Measurements from ENCODE around the gene FSHB. TPM values are rescaled to one million over a fixed set of nuclear protein-coding genes. Genes with fewer than 3 reads are reported as not detected.

FSHB gene
- total RNA-seq, 1 experiment from 2014 or later = not detected

GRCh38 chr11:30245621-30246020, 14.8 kb downstream of the FSHB start:
- CTCF ChIA-PET = no interaction called here
- ATAC-seq = no peak
- POLR2A ChIA-PET = no interaction called here
- Mint-ChIP-seq H3K9me3 (no peaks in the 10 kb centered on the region), H3K36me3 (no peaks in the 10 kb centered on the region), H3K4me3 (no peak overlapping the region), H3K27me3 (ENCODE audit: low read depth) (peaks cover 16% of the 10 kb centered on the region), H3K4me1 (no peaks in the 10 kb centered on the region), H3K27ac (no peak overlapping the region)
- TF ChIP-seq TEAD1 (CRISPR knock-in tag; IDR thresholded peaks at IDR 0.05) (no peak), GTF2I (CRISPR knock-in tag; conservative IDR thresholded peaks at IDR 0.05) (no peak), NR3C1 (CRISPR knock-in tag; conservative IDR thresholded peaks at IDR 0.05; ENCODE audit: low read depth) (no peak)
- no peak for DNase-seq (ENCODE audit: low spot score)

GRCh38 chr11:30254307-30255298, 23.8 kb downstream of the FSHB start:
- no peak for DNase-seq (ENCODE audit: low spot score)
- Mint-ChIP-seq H3K27ac (no peak overlapping the region), H3K4me3 (no peak overlapping the region), H3K9me3 (peaks cover 5% of the 10 kb centered on the region; the same call in 1 of the 2 replicates), H3K27me3 (ENCODE audit: low read depth) (peaks cover 14% of the 10 kb centered on the region), H3K4me1 (no peaks in the 10 kb centered on the region), H3K36me3 (no peaks in the 10 kb centered on the region)
- no peak; the same call in 1 of the 2 replicates for ATAC-seq
- ChIA-PET CTCF (interaction anchor here (3.7 kb wide), 1 partner anchor 13 kb away, joined by 17 read pairs; no protein-coding TSS in a partner anchor), POLR2A (no interaction called here)
- TF ChIP-seq ZNF121 (CRISPR knock-in tag; IDR thresholded peaks at IDR 0.05) (no peak), ZBTB21 (CRISPR knock-in tag; IDR thresholded peaks at IDR 0.05; ENCODE audit: borderline replicate concordance) (no peak), JAZF1 (CRISPR knock-in tag; IDR thresholded peaks at IDR 0.05) (no peak), HMGXB4 (CRISPR knock-in tag; IDR thresholded peaks at IDR 0.05) (no peak), E2F1 (CRISPR knock-in tag; IDR thresholded peaks at IDR 0.05) (no peak), TCF7 (CRISPR knock-in tag; IDR thresholded peaks at IDR 0.05; ENCODE audit: low read depth) (no peak), PRRX2 (CRISPR knock-in tag; IDR thresholded peaks at IDR 0.05) (no peak), SOX15 (CRISPR knock-in tag; IDR thresholded peaks at IDR 0.05) (no peak), CTCF (IDR thresholded peaks at IDR 0.05) (no peak), TP53 (CRISPR knock-in tag; IDR thresholded peaks at IDR 0.05) (no peak), IRF2 (CRISPR knock-in tag; IDR thresholded peaks at IDR 0.05; ENCODE audit: borderline replicate concordance, low read depth) (no peak), IRF1 (CRISPR knock-in tag; IDR thresholded peaks at IDR 0.05) (no peak), FOXP4 (CRISPR knock-in tag; IDR thresholded peaks at IDR 0.05) (no peak), CDX4 (CRISPR knock-in tag; IDR thresholded peaks at IDR 0.05; ENCODE audit: borderline replicate concordance) (no peak)
